ENCODE results near the gene B9D1.

DNA sequence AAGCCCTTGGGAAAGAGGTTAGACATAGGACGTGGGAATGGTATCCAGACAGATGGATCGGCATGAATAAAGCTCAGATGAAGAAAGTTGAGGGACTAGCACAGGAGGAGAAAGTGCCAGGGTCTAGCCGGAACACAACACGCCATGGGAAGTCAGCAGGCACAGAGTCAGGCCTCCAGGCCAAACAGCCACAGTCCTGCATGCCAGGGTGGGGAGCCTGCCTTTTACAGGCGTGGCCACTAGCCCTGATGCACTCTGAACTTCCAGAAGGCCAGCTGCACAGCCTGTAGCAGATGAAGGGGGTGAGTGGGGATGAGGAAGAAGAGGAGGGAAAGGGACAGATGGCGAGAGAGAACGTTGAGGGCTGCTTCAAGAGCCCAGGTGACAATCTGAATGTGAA is 5.2 kb downstream of the B9D1 start:
- TF ChIP-seq, protein P1, sequence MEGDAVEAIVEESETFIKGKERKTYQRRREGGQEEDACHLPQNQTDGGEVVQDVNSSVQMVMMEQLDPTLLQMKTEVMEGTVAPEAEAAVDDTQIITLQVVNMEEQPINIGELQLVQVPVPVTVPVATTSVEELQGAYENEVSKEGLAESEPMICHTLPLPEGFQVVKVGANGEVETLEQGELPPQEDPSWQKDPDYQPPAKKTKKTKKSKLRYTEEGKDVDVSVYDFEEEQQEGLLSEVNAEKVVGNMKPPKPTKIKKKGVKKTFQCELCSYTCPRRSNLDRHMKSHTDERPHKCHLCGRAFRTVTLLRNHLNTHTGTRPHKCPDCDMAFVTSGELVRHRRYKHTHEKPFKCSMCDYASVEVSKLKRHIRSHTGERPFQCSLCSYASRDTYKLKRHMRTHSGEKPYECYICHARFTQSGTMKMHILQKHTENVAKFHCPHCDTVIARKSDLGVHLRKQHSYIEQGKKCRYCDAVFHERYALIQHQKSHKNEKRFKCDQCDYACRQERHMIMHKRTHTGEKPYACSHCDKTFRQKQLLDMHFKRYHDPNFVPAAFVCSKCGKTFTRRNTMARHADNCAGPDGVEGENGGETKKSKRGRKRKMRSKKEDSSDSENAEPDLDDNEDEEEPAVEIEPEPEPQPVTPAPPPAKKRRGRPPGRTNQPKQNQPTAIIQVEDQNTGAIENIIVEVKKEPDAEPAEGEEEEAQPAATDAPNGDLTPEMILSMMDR (IDR thresholded peaks at IDR 0.05) = no peak
- no peak for TF ChIP-seq POLR2A (IDR thresholded peaks at IDR 0.05)

Data from heart left ventricle (tissue), 13 donors.